Suppressor macrophage treated with lipopolysaccharide for 4 hours (primary cell): ENCODE results near the gene ACSL1.

Source experiments
- DNase-seq: peaks from one replicate; pipeline ENCODE4 v3.0.0-alpha.2; 2020

ACSL1 gene

DNA sequence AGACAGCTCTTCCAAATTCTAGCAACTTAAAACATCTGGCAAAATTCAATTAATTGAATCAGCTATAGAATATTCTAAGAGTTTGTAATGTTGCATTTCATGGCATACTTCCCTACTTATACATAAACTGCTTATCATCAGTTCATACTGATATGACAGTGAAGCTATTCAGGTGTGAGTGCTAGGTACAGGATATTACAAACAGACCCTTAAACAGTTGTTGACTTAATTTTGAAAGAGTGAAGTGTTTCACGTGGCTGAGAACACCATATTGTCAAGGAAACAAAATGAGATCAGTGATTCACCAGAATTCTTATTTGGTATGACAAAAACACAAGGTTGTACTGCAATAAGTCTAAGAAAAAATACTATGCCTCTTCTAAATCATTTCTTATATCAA, 119.3 kb downstream of the ACSL1 start:
- no peak for DNase-seq

DNA sequence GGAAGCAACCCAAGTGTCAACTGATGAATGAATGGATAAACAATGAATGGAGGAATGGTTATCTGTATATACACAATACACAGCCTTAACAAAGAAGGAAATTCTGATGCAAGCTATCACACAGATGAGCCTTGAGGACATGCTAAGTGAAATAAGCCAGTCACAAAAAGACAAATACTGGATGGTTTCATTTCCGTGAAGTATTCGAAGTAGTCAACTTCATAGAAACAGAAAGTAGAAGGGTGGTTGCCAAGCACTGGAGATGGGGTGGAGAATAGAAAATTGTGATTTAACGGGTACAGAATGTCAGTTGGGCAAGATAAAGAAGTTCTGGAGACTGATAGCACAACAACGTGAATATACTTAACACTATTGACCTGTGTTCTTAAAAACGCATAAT, 120.1 kb downstream of the ACSL1 start:
- peak; percentile 51 for DNase-seq
